ENCODE results near the gene TFDP3.

- TF ChIP-seq, protein P1, sequence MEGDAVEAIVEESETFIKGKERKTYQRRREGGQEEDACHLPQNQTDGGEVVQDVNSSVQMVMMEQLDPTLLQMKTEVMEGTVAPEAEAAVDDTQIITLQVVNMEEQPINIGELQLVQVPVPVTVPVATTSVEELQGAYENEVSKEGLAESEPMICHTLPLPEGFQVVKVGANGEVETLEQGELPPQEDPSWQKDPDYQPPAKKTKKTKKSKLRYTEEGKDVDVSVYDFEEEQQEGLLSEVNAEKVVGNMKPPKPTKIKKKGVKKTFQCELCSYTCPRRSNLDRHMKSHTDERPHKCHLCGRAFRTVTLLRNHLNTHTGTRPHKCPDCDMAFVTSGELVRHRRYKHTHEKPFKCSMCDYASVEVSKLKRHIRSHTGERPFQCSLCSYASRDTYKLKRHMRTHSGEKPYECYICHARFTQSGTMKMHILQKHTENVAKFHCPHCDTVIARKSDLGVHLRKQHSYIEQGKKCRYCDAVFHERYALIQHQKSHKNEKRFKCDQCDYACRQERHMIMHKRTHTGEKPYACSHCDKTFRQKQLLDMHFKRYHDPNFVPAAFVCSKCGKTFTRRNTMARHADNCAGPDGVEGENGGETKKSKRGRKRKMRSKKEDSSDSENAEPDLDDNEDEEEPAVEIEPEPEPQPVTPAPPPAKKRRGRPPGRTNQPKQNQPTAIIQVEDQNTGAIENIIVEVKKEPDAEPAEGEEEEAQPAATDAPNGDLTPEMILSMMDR (conservative IDR thresholded peaks at IDR 0.05 in 1 of 2, IDR thresholded peaks at IDR 0.05 in 1 of 2; ENCODE audit: extremely low read depth in 1 of 2, insufficient read depth in 1 of 2, low read depth in 1 of 2, low read length in 2 of 2), result no peak
- TF ChIP-seq EZH2 (IDR thresholded peaks at IDR 0.05; ENCODE audit: borderline replicate concordance, low read length), result no peak
These were observed 33.0 kb upstream of the TFDP3 start for GRCh38 chrX:133251204-133251603.
